Hepatocyte (in vitro differentiated cells): ENCODE results near the gene TP73.

ENCODE experiments used
- CTCF ChIP-seq: fragments of 200-600 bp; sonication (generic); IDR thresholded peaks from 2 replicates; pipeline ENCODE4 v1.5.1; 2016; ENCODE audit warnings: antibody characterized with exemption, mild to moderate bottlenecking; ENCODE audit not compliant: poor library complexity
- EZH2 ChIP-seq: fragments of 200-600 bp; sonication (generic); IDR thresholded peaks from 2 replicates; pipeline ENCODE4 v1.6.1; 2016; ENCODE audit warnings: antibody characterized with exemption, mild to moderate bottlenecking, borderline replicate concordance
- EZH2phosphoT487 ChIP-seq: fragments of 200-600 bp; sonication (generic); IDR thresholded peaks from one replicate; pipeline ENCODE4 v1.6.1; 2018; ENCODE audit warnings: antibody characterized with exemption, mild to moderate bottlenecking, low read depth, moderate library complexity; ENCODE audit not compliant: unreplicated experiment, severe bottlenecking

- TF ChIP-seq CTCF: no peak
- no peak for TF ChIP-seq EZH2phosphoT487
- no peak for TF ChIP-seq EZH2
These were observed 401 bp downstream of the TP73 start for GRCh38 chr1:3652548-3653285.
